ENCODE measurements around the gene CATSPERZ. TPM values are rescaled to one million over a fixed set of nuclear protein-coding genes. Genes with fewer than 3 reads are reported as not detected.

The CATSPERZ gene
- total and polyA plus RNA-seq, 9 of the 15 experiments (the other 6 are each of a cell fraction or from before 2014, with no cell fraction given) = 0.86 to 8.5 (median 3.5) TPM

- TF ChIP-seq CBX3 (IDR thresholded peaks at IDR 0.05; ENCODE audit: borderline replicate concordance in 1 of 2, low read length in 2 of 2) (no peak), MTA2 (IDR thresholded peaks at IDR 0.05; ENCODE audit: low read depth) (no peak), FOXJ2 (tag; IDR thresholded peaks at IDR 0.05) (no peak; the same call in 1 of the 2 replicates), CREBBP (IDR thresholded peaks at IDR 0.05; ENCODE audit: low read depth, low read length) (no peak), NBN (IDR thresholded peaks at IDR 0.05; ENCODE audit: low read depth) (0 out of 2 replicates have a peak, but pooled peaks have one; percentile 49), ZNF133 (CRISPR knock-in tag; IDR thresholded peaks at IDR 0.05) (no peak), POLR3G (IDR thresholded peaks at IDR 0.05; ENCODE audit: extremely low read depth, insufficient read length, insufficient replicate concordance) (no peak), SMAD1 (IDR thresholded peaks at IDR 0.05; ENCODE audit: low read depth, low read length, partially characterized antibody) (no peak), RAD21 (CRISPR knock-in tag; conservative IDR thresholded peaks at IDR 0.05 in 1 of 2, IDR thresholded peaks at IDR 0.05 in 1 of 2) (no peak), ZNF780A (CRISPR knock-in tag; IDR thresholded peaks at IDR 0.05) (no peak), ZNF140 (CRISPR knock-in tag; IDR thresholded peaks at IDR 0.05) (no peak), KHSRP (IDR thresholded peaks at IDR 0.05) (no peak), ZNF23 (CRISPR knock-in tag; IDR thresholded peaks at IDR 0.05) (no peak)
- TF ChIP-seq, protein P1, sequence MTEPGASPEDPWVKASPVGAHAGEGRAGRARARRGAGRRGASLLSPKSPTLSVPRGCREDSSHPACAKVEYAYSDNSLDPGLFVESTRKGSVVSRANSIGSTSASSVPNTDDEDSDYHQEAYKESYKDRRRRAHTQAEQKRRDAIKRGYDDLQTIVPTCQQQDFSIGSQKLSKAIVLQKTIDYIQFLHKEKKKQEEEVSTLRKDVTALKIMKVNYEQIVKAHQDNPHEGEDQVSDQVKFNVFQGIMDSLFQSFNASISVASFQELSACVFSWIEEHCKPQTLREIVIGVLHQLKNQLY (CRISPR knock-in tag; conservative IDR thresholded peaks at IDR 0.05) = no peak
- TF ChIP-seq, protein P2, sequence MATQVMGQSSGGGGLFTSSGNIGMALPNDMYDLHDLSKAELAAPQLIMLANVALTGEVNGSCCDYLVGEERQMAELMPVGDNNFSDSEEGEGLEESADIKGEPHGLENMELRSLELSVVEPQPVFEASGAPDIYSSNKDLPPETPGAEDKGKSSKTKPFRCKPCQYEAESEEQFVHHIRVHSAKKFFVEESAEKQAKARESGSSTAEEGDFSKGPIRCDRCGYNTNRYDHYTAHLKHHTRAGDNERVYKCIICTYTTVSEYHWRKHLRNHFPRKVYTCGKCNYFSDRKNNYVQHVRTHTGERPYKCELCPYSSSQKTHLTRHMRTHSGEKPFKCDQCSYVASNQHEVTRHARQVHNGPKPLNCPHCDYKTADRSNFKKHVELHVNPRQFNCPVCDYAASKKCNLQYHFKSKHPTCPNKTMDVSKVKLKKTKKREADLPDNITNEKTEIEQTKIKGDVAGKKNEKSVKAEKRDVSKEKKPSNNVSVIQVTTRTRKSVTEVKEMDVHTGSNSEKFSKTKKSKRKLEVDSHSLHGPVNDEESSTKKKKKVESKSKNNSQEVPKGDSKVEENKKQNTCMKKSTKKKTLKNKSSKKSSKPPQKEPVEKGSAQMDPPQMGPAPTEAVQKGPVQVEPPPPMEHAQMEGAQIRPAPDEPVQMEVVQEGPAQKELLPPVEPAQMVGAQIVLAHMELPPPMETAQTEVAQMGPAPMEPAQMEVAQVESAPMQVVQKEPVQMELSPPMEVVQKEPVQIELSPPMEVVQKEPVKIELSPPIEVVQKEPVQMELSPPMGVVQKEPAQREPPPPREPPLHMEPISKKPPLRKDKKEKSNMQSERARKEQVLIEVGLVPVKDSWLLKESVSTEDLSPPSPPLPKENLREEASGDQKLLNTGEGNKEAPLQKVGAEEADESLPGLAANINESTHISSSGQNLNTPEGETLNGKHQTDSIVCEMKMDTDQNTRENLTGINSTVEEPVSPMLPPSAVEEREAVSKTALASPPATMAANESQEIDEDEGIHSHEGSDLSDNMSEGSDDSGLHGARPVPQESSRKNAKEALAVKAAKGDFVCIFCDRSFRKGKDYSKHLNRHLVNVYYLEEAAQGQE (IDR thresholded peaks at IDR 0.05; ENCODE audit: borderline replicate concordance) = no peak
- TF ChIP-seq, protein P2 (CRISPR knock-in tag; IDR thresholded peaks at IDR 0.05; ENCODE audit: low read depth) = peak; percentile 12; the same call in 1 of the 2 replicates
- TF ChIP-seq, protein P3, sequence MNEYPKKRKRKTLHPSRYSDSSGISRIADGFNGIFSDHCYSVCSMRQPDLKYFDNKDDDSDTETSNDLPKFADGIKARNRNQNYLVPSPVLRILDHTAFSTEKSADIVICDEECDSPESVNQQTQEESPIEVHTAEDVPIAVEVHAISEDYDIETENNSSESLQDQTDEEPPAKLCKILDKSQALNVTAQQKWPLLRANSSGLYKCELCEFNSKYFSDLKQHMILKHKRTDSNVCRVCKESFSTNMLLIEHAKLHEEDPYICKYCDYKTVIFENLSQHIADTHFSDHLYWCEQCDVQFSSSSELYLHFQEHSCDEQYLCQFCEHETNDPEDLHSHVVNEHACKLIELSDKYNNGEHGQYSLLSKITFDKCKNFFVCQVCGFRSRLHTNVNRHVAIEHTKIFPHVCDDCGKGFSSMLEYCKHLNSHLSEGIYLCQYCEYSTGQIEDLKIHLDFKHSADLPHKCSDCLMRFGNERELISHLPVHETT (CRISPR knock-in tag; conservative IDR thresholded peaks at IDR 0.05 in 1 of 2, IDR thresholded peaks at IDR 0.05 in 1 of 2) = peak in 1 of 2 experiments; percentile 64; a peak in 1 of 4 replicates
These were observed 31.1 kb upstream of the CATSPERZ start (continued) for GRCh38 chr11:64268893-64269539.
